Endothelial cell (in vitro differentiated cells): ENCODE measurements around the gene MRPS2. TPM values are rescaled to one million over a fixed set of nuclear protein-coding genes. Genes with fewer than 3 reads are reported as not detected.

Source experiments
- DNase-seq: peaks from one replicate; pipeline ENCODE4 v3.0.0; 2021; ENCODE audit warnings: low spot score
- H3K27ac Mint-ChIP-seq: one replicate; pipeline ENCODE4 v1.8.0; 2021; ENCODE audit warnings: mixed read lengths, inconsistent platforms; ENCODE audit not compliant: unreplicated experiment
- H3K27me3 Mint-ChIP-seq: one replicate; pipeline ENCODE4 v1.8.0; 2021; ENCODE audit warnings: mild to moderate bottlenecking, moderate library complexity, mixed read lengths, inconsistent platforms; ENCODE audit not compliant: unreplicated experiment
- H3K36me3 Mint-ChIP-seq: one replicate; pipeline ENCODE4 v1.8.0; 2021; ENCODE audit warnings: mild to moderate bottlenecking, low read depth, mixed read lengths, inconsistent platforms; ENCODE audit not compliant: unreplicated experiment
- H3K4me1 Mint-ChIP-seq: one replicate; pipeline ENCODE4 v1.8.0; 2021; ENCODE audit warnings: mild to moderate bottlenecking, mixed read lengths, inconsistent platforms; ENCODE audit not compliant: unreplicated experiment
- H3K4me3 Mint-ChIP-seq: one replicate; pipeline ENCODE4 v1.8.0; 2021; ENCODE audit warnings: mild to moderate bottlenecking, mixed read lengths, inconsistent platforms; ENCODE audit not compliant: unreplicated experiment
- H3K9me3 Mint-ChIP-seq: one replicate; pipeline ENCODE4 v1.8.0; 2021; ENCODE audit warnings: mixed read lengths, inconsistent platforms; ENCODE audit not compliant: unreplicated experiment
- CTCF ChIP-seq: fragments of 200-600 bp; sonication (generic); IDR thresholded peaks from one replicate; pipeline ENCODE4 v1.5.0; 2021; ENCODE audit warnings: antibody characterized with exemption; ENCODE audit not compliant: unreplicated experiment
- total RNA-seq: library from RNA; stranded (reverse); fragmentation: NEBNext Ultra II Directional; extraction: Animal tissue kit (Norgen Biotek cat#: 25700); gene quantifications from one replicate; pipeline ENCODE4 v1.2.1, GENCODE V29; 2021; ENCODE audit not compliant: unreplicated experiment

The MRPS2 gene
- total RNA-seq, 1 donor from 2014 or later, result 42.8 TPM

- H3K27ac Mint-ChIP-seq, result no peak overlapping the region
- DNase-seq, result no peak
- TF ChIP-seq CTCF, result no peak
- no peaks in the 10 kb centered on the region for H3K27me3 Mint-ChIP-seq
- H3K4me1 Mint-ChIP-seq, result no peaks in the 10 kb centered on the region
- no peak overlapping the region for H3K4me3 Mint-ChIP-seq
- no peaks in the 10 kb centered on the region for H3K36me3 Mint-ChIP-seq
- H3K9me3 Mint-ChIP-seq, result no peaks in the 10 kb centered on the region
Observed at GRCh38 chr9:135468854-135469521, 31.5 kb upstream of the MRPS2 start.

GRCh38 chr9:135471791-135472640 lies 28.5 kb upstream of the MRPS2 start:
- Mint-ChIP-seq H3K27ac (no peak overlapping the region), H3K27me3 (no peaks in the 10 kb centered on the region), H3K9me3 (no peaks in the 10 kb centered on the region), H3K4me3 (no peak overlapping the region), H3K36me3 (no peaks in the 10 kb centered on the region), H3K4me1 (no peaks in the 10 kb centered on the region)
- no peak for TF ChIP-seq CTCF
- no peak for DNase-seq

- H3K36me3 Mint-ChIP-seq, result no peaks in the 10 kb centered on the region
- H3K27ac Mint-ChIP-seq, result no peak overlapping the region
- no peak for DNase-seq
- no peak for TF ChIP-seq CTCF
- peaks cover 8% of the 10 kb centered on the region for H3K27me3 Mint-ChIP-seq
- H3K4me1 Mint-ChIP-seq, result no peaks in the 10 kb centered on the region
- no peak overlapping the region for H3K4me3 Mint-ChIP-seq
- H3K9me3 Mint-ChIP-seq, result no peaks in the 10 kb centered on the region
Observed at GRCh38 chr9:135473972-135474543, 26.4 kb upstream of the MRPS2 start.

- no peak overlapping the region for H3K4me3 Mint-ChIP-seq
- no peaks in the 10 kb centered on the region for H3K4me1 Mint-ChIP-seq
- peaks cover 8% of the 10 kb centered on the region for H3K27me3 Mint-ChIP-seq
- TF ChIP-seq CTCF, result peak; percentile 39
- no peaks in the 10 kb centered on the region for H3K9me3 Mint-ChIP-seq
- DNase-seq, result peak; percentile 67
- no peaks in the 10 kb centered on the region for H3K36me3 Mint-ChIP-seq
- H3K27ac Mint-ChIP-seq, result no peak overlapping the region
Observed at GRCh38 chr9:135474915-135475314, 25.6 kb upstream of the MRPS2 start.
